NCI-H345 treated with DMSO at 0.1 percent for 48 hours (cell line): ENCODE measurements around the gene SLIT2.

ENCODE experiments used
- DNase-seq: peaks from one replicate; lab custom pipeline; 2025; ENCODE audit not compliant: unreplicated experiment; lab: John Stamatoyannopoulos, UW

SLIT2 gene

GRCh38 chr4:20251796-20252655, at the start of gene SLIT2:
TSS of gene SLIT2 (plus strand) at chr4:20251905. CDS start at chr4:20253816, 1,911 bp downstream.
- DNase-seq, result peak; percentile 48

GRCh38 chr4:20203508-20203907, 48.2 kb upstream of the SLIT2 start:
- no peak for DNase-seq

GRCh38 chr4:20217521-20217920, 34.2 kb upstream of the SLIT2 start:
- DNase-seq, result no peak

GRCh38 chr4:20217951-20218350, 33.8 kb upstream of the SLIT2 start:
- no peak for DNase-seq

GRCh38 chr4:20219521-20219920, 32.2 kb upstream of the SLIT2 start:
- DNase-seq, result no peak

GRCh38 chr4:20237894-20238537, 13.7 kb upstream of the SLIT2 start:
- DNase-seq, result no peak

GRCh38 chr4:20248155-20248558, 3.5 kb upstream of the SLIT2 start:
- peak; percentile 40 for DNase-seq

GRCh38 chr4:20249333-20249732, 2.4 kb upstream of the SLIT2 start:
- DNase-seq, result no peak

GRCh38 chr4:20251031-20251795, 492 bp upstream of the SLIT2 start:
- no peak for DNase-seq

GRCh38 chr4:20252656-20253282, 1.1 kb downstream of the SLIT2 start:
- no peak for DNase-seq

- DNase-seq, result no peak
Observed at GRCh38 chr4:20253283-20253734, 1.6 kb downstream of the SLIT2 start.

GRCh38 chr4:20253735-20254409, 2.2 kb downstream of the SLIT2 start:
- no peak for DNase-seq

GRCh38 chr4:20254511-20255250, 3.0 kb downstream of the SLIT2 start:
- no peak for DNase-seq

- DNase-seq, result no peak
Observed at GRCh38 chr4:20255251-20255586, 3.5 kb downstream of the SLIT2 start.

GRCh38 chr4:20255823-20256222, 4.1 kb downstream of the SLIT2 start:
- no peak for DNase-seq

GRCh38 chr4:20256381-20256881, 4.7 kb downstream of the SLIT2 start:
- no peak for DNase-seq

- DNase-seq, result no peak
Observed at GRCh38 chr4:20259707-20260106, 8.0 kb downstream of the SLIT2 start.

GRCh38 chr4:20260821-20261220, 9.1 kb downstream of the SLIT2 start:
- no peak for DNase-seq

- no peak for DNase-seq
Observed at GRCh38 chr4:20262221-20262620, 10.5 kb downstream of the SLIT2 start.

GRCh38 chr4:20264688-20265087, 13.0 kb downstream of the SLIT2 start:
- no peak for DNase-seq
